H1 (cell line): ENCODE measurements around the gene GPSM1.

ENCODE experiments used
- CEBPB ChIP-seq: IDR thresholded peaks from 2 replicates; pipeline ENCODE4 v1.6.1; 2012; ENCODE audit warnings: low read depth, low read length
- EZH2 ChIP-seq: fragments of 200-600 bp; sonication (generic); IDR thresholded peaks from 2 replicates; pipeline ENCODE4 v1.7.1; 2012; ENCODE audit warnings: low read depth, mild to moderate bottlenecking, moderate library complexity, low read length, inconsistent platforms; ENCODE audit not compliant: severe bottlenecking
- GTF2F1 ChIP-seq: IDR thresholded peaks from 2 replicates; pipeline ENCODE4 v1.6.1; 2012; ENCODE audit warnings: low read depth, low read length, improper control_type of control experiment, borderline replicate concordance
- MAFK ChIP-seq: IDR thresholded peaks from 2 replicates; pipeline ENCODE4 v1.6.1; 2012; ENCODE audit warnings: low read depth, mild to moderate bottlenecking, improper control_type of control experiment, low read length
- POLR2A ChIP-seq, 2 experiments: IDR thresholded peaks; 1 replicate in 1 of 2; 2 replicates in 1 of 2; pipeline ENCODE4 v1.6.1; 2011; ENCODE audit warnings: low read depth in 2 of 2, low read length in 2 of 2, mild to moderate bottlenecking in 2 of 2; ENCODE audit errors: control extremely low read depth in 1 of 2

DNA sequence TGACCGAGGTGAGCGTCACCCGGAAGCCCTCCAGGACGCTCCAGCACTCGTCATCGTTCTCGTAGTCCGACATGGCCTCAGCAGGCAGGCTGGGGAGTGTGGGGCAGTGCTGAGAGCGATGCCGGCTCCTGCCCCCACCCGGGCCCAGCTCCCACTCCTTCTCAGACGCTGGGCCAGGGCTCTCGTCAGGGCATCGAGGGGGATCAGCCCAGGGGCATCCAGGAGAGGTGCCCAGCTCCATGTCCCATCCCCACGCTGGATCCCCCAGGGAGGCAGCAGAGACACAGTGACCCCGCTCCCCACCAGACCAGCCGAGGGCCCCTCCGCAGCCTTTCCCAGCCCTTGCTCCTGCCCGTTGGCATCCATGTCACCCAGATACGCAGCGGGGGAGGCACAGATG is 44.7 kb downstream of the GPSM1 start:
- TF ChIP-seq EZH2, result no peak
- TF ChIP-seq MAFK, result no peak
- TF ChIP-seq CEBPB, result no peak
- no peak for TF ChIP-seq GTF2F1
- no peak for TF ChIP-seq POLR2A (IDR thresholded peaks at IDR 0.05; ENCODE audit: control extremely low read depth in 1 of 2, low read depth in 2 of 2, low read length in 2 of 2)
